ENCODE data around the gene NEUROD6.

GRCh38 chr7:31336202-31337001, 4.1 kb downstream of the NEUROD6 start:
- TF ChIP-seq CTCF (IDR thresholded peaks at IDR 0.05; ENCODE audit: low read depth, low read length, missing input control) (peak; percentile 49), REST (IDR thresholded peaks at IDR 0.05) (no peak), TAF1 (conservative IDR thresholded peaks at IDR 0.05) (no peak), YY1 (IDR thresholded peaks at IDR 0.05) (no peak), JUND (IDR thresholded peaks at IDR 0.05) (no peak), SP1 (IDR thresholded peaks at IDR 0.05) (no peak), MAX (IDR thresholded peaks at IDR 0.05) (no peak), GABPA (IDR thresholded peaks at IDR 0.05 in 1 of 2, conservative IDR thresholded peaks at IDR 0.05 in 1 of 2) (no peak), NR2F2 (IDR thresholded peaks at IDR 0.05) (no peak)
